Measurements from ENCODE around the gene C1GALT1C1.

The C1GALT1C1 gene

GRCh38 chrX:120614816-120615215, 15.0 kb downstream of the C1GALT1C1 start:
- H3K4me3 ChIP-seq (replicated peaks; ENCODE audit: insufficient read depth, low read length) = no peak overlapping the region
- no peaks in the 10 kb centered on the region for H3K27me3 ChIP-seq (ENCODE audit: insufficient read depth, poor library complexity, severe bottlenecking)
- TF ChIP-seq SPI1 (IDR thresholded peaks at IDR 0.05; ENCODE audit: borderline replicate concordance, low read depth) (no peak), POLR2AphosphoS5 (IDR thresholded peaks at IDR 0.05; ENCODE audit: low read depth) (no peak), GABPA (IDR thresholded peaks at IDR 0.05; ENCODE audit: low read depth) (no peak), REST (IDR thresholded peaks at IDR 0.05; ENCODE audit: insufficient replicate concordance, low read depth) (no peak)
- TF ChIP-seq, protein P1, sequence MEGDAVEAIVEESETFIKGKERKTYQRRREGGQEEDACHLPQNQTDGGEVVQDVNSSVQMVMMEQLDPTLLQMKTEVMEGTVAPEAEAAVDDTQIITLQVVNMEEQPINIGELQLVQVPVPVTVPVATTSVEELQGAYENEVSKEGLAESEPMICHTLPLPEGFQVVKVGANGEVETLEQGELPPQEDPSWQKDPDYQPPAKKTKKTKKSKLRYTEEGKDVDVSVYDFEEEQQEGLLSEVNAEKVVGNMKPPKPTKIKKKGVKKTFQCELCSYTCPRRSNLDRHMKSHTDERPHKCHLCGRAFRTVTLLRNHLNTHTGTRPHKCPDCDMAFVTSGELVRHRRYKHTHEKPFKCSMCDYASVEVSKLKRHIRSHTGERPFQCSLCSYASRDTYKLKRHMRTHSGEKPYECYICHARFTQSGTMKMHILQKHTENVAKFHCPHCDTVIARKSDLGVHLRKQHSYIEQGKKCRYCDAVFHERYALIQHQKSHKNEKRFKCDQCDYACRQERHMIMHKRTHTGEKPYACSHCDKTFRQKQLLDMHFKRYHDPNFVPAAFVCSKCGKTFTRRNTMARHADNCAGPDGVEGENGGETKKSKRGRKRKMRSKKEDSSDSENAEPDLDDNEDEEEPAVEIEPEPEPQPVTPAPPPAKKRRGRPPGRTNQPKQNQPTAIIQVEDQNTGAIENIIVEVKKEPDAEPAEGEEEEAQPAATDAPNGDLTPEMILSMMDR (IDR thresholded peaks at IDR 0.05; ENCODE audit: insufficient read depth, low read length) = no peak
- H3K27ac ChIP-seq (replicated peaks) = no peak overlapping the region
- no peak for DNase-seq (ENCODE audit: low read depth in 1 of 2, low spot score in 1 of 2)

- H3K4me3 ChIP-seq (replicated peaks; ENCODE audit: insufficient read depth, low read length) = no peak overlapping the region
- DNase-seq (ENCODE audit: low read depth in 1 of 2, low spot score in 1 of 2) = no peak
- H3K27me3 ChIP-seq (ENCODE audit: insufficient read depth, poor library complexity, severe bottlenecking) = no peaks in the 10 kb centered on the region
- no peak for TF ChIP-seq POLR2AphosphoS5 (IDR thresholded peaks at IDR 0.05; ENCODE audit: low read depth)
- H3K27ac ChIP-seq (replicated peaks) = no peak overlapping the region
Observed at GRCh38 chrX:120612086-120612485, 17.8 kb downstream of the C1GALT1C1 start.

DNA sequence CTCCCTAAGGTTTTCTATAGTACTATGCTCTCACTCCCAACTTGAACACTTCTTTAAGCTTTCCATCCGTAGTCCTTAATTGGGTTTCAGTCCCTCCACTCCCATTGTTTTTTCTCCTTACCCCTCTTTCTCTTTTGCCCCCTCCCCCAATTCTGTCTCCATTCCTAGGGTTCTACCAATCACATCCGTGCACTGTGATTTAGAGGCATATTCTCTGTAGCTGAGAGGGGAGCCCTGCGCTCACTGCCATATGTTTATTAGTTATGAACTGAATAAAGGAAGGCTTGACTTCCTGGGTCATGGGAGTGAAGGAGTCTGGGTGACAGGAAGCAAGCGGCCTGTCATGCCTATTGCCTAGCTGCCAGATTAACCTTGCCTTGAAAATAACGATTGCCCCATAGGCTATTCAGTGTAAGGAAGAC, 25.5 kb downstream of the C1GALT1C1 start:
- TF ChIP-seq SPI1 (IDR thresholded peaks at IDR 0.05; ENCODE audit: borderline replicate concordance, low read depth) = no peak
- no peak for TF ChIP-seq REST (IDR thresholded peaks at IDR 0.05; ENCODE audit: insufficient replicate concordance, low read depth)
- no peak for TF ChIP-seq POLR2AphosphoS5 (IDR thresholded peaks at IDR 0.05; ENCODE audit: low read depth)
- TF ChIP-seq GABPA (IDR thresholded peaks at IDR 0.05; ENCODE audit: low read depth) = no peak
- TF ChIP-seq, protein P1 (IDR thresholded peaks at IDR 0.05; ENCODE audit: insufficient read depth, low read length) = no peak
- no peaks in the 10 kb centered on the region for H3K27me3 ChIP-seq (ENCODE audit: insufficient read depth, poor library complexity, severe bottlenecking)
- H3K4me3 ChIP-seq (replicated peaks; ENCODE audit: insufficient read depth, low read length) = peak overlapping the region; percentile 59
- DNase-seq (ENCODE audit: low read depth in 1 of 2, low spot score in 1 of 2) = peak; percentile 42 to 53
- peak overlapping the region; percentile 88 for H3K27ac ChIP-seq (replicated peaks)

DNA sequence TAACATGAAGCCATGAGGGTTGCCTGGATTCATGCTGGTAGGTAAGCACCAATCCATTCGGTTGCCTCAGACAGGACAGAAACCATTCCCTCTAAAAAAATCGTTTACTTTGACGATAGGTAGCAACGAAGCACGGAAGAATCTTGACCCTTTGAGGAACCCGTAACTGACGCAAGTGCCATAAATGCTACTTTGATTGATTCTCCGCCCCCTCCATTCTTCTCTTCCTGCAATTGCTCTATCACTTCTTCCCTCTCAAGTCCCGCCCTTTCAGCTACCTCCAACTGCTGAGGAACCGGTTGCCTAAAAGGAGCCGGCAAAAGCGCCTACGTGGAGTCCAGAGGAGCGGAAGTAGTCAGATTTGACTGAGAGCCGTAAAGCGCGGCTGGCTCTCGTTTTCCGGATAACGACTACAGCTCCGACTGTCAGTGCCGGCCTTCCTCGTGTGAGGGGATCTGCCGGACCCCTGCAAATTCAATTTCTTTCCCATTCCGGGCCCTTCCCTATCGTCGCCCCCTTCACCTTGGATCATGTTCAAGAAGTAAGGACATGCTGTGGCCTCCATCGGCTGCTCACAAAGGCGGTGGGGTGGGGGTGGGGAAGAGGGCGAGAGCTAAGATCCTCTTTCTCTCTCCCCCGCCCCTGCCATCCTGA, 26.0 kb downstream of the C1GALT1C1 start, which contains the start of gene MCTS1:
TSS of gene MCTS1 (plus strand) at position 395 of the 654 bp plus-strand sequence. CDS start at position 531, 136 bp downstream.
- Histone ChIP-seq H3K27me3 (ENCODE audit: insufficient read depth, poor library complexity, severe bottlenecking) (no peaks in the 10 kb centered on the region), H3K27ac (replicated peaks) (peak within 1 kb of the TSS; percentile 88), H3K4me3 (replicated peaks; ENCODE audit: insufficient read depth, low read length) (peak within 1 kb of the TSS; percentile 59)
- peak; percentile 86 to 93 for DNase-seq (ENCODE audit: low read depth in 1 of 2, low spot score in 1 of 2)
- peak; percentile 53 for TF ChIP-seq GABPA (IDR thresholded peaks at IDR 0.05; ENCODE audit: low read depth)
- peak; percentile 54; the same call in 1 of the 2 replicates for TF ChIP-seq SPI1 (IDR thresholded peaks at IDR 0.05; ENCODE audit: borderline replicate concordance, low read depth)
- TF ChIP-seq POLR2AphosphoS5 (IDR thresholded peaks at IDR 0.05; ENCODE audit: low read depth) = peak; percentile 28; the same call in 1 of the 2 replicates
- no peak for TF ChIP-seq REST (IDR thresholded peaks at IDR 0.05; ENCODE audit: insufficient replicate concordance, low read depth)
- TF ChIP-seq, protein P1 (IDR thresholded peaks at IDR 0.05; ENCODE audit: insufficient read depth, low read length) = no peak
